Kidney glomerular epithelial cell (primary cell): Measurements from ENCODE around the gene PDZRN3.

Source experiments
- DNase-seq: peaks from one replicate; lab custom pipeline; 2025; lab: John Stamatoyannopoulos, UW

PDZRN3 gene

GRCh38 chr3:73452729-73453128 lies 172.0 kb downstream of the PDZRN3 start:
- DNase-seq, result no peak

- DNase-seq, result no peak
Measured at GRCh38 chr3:73451301-73451944, 173.3 kb downstream of the PDZRN3 start.

GRCh38 chr3:73449774-73450173 lies 175.0 kb downstream of the PDZRN3 start:
- no peak for DNase-seq

- no peak for DNase-seq
Measured at GRCh38 chr3:73448761-73449301, 175.9 kb downstream of the PDZRN3 start.

GRCh38 chr3:73448041-73448440 lies 176.7 kb downstream of the PDZRN3 start:
- DNase-seq, result no peak

GRCh38 chr3:73447111-73447510 lies 177.6 kb downstream of the PDZRN3 start:
- DNase-seq, result no peak

GRCh38 chr3:73446467-73447110 lies 178.2 kb downstream of the PDZRN3 start:
- DNase-seq, result no peak

GRCh38 chr3:73442886-73443285 lies 181.9 kb downstream of the PDZRN3 start:
- DNase-seq, result no peak

- no peak for DNase-seq
Measured at GRCh38 chr3:73442152-73442551, 182.6 kb downstream of the PDZRN3 start.

- DNase-seq, result no peak
Measured at GRCh38 chr3:73437828-73438227, 186.9 kb downstream of the PDZRN3 start.

GRCh38 chr3:73435055-73435454 lies 189.7 kb downstream of the PDZRN3 start:
- DNase-seq, result no peak

GRCh38 chr3:73433687-73434086 lies 191.1 kb downstream of the PDZRN3 start:
- DNase-seq, result no peak

GRCh38 chr3:73433079-73433478 lies 191.7 kb downstream of the PDZRN3 start:
- DNase-seq, result no peak

GRCh38 chr3:73432706-73433032 lies 192.1 kb downstream of the PDZRN3 start:
- DNase-seq, result no peak

- DNase-seq, result no peak
Measured at GRCh38 chr3:73432023-73432705, 192.6 kb downstream of the PDZRN3 start.

- DNase-seq, result no peak
Measured at GRCh38 chr3:73431183-73431900, 193.4 kb downstream of the PDZRN3 start.

GRCh38 chr3:73427048-73427706 lies 197.6 kb downstream of the PDZRN3 start:
- DNase-seq, result no peak

GRCh38 chr3:73426606-73427005 lies 198.1 kb downstream of the PDZRN3 start:
- DNase-seq, result no peak

- no peak for DNase-seq
Measured at GRCh38 chr3:73423116-73423515, 201.6 kb downstream of the PDZRN3 start.

- DNase-seq, result no peak
Measured at GRCh38 chr3:73422571-73422970, 202.2 kb downstream of the PDZRN3 start.

- DNase-seq, result no peak
Measured at GRCh38 chr3:73419942-73420341, 204.8 kb downstream of the PDZRN3 start.

GRCh38 chr3:73419179-73419803 lies 205.4 kb downstream of the PDZRN3 start:
- DNase-seq, result no peak
